HepG2 (cell line): ENCODE data around the gene SPECC1L. TPM values are rescaled to one million over a fixed set of nuclear protein-coding genes. Genes with fewer than 3 reads are reported as not detected.

Experiments used
- ATAC-seq: fragments of 200-7000 bp; cut with Tn5 transposase; 3 replicates; pipeline ENCODE4 v1.9.1; 2020; ENCODE audit warnings: mild to moderate bottlenecking, moderate library complexity
- BruUV-seq: library from RNA; stranded (reverse); fragments of 400-500 nt; replicated peaks from 2 replicates; lab custom pipeline; 2021; lab: Mats Ljungman, UMichigan
- CTCF ChIA-PET: fragments of 300-600 bp; formaldehyde crosslinking; extraction: SDS; loops from one replicate; lab custom pipeline; 2021; ENCODE audit warnings: low total read pairs, inconsistent platforms, low intra/inter-chr PET ratio; lab: Yijun Ruan, JAX
- POLR2A ChIA-PET: fragments of 350-600 bp; sonication (Branson Sonifier 250); formaldehyde crosslinking; loops from one replicate; lab custom pipeline; 2020; ENCODE audit warnings: antibody characterized with exemption, inconsistent platforms; lab: Yijun Ruan, JAX
- DNase-seq: peaks from one replicate; pipeline ENCODE4 v3.0.0-alpha.2; 2015; ENCODE audit warnings: low spot score
- FAIRE-seq: peaks from 3 replicates; lab custom pipeline; 2011; peaks lifted over from hg19 to GRCh38; lab: Jason Lieb, UNC
- H2AFZ ChIP-seq: one replicate; pipeline ENCODE4 v1.6.1; 2011; ENCODE audit warnings: low read length, inconsistent platforms
- H3K27ac ChIP-seq: fragments of 300-600 bp; 3 replicates; pipeline ENCODE4 v1.8.0; 2011; ENCODE audit warnings: mixed run types, mild to moderate bottlenecking, mixed read lengths, low read length, inconsistent platforms; ENCODE audit not compliant: insufficient read depth; ENCODE audit errors: extremely low read length
- H3K27me3 ChIP-seq, 2 experiments: fragments of 200-600 bp in 1 of 2; 2 replicates in 1 of 2; 3 replicates in 1 of 2; pipeline versions ENCODE4 v1.6.0 to v1.8.0; 2011; ENCODE audit warnings: low read length in 2 of 2, mild to moderate bottlenecking in 2 of 2, moderate library complexity in 2 of 2, inconsistent platforms in 1 of 2; ENCODE audit not compliant: insufficient read depth in 2 of 2, control insufficient read depth in 1 of 2
- H3K36me3 ChIP-seq, 2 experiments: fragments of 200-600 bp in 1 of 2; replicated peaks in 1 of 2; 2 replicates in 1 of 2; 3 replicates in 1 of 2; pipeline versions ENCODE4 v1.5.1 to v1.8.0; 2011; ENCODE audit warnings: low read length in 2 of 2, inconsistent platforms in 1 of 2; ENCODE audit not compliant: insufficient read depth in 2 of 2, control insufficient read depth in 1 of 2
- H3K4me1 ChIP-seq: 2 replicates; pipeline ENCODE4 v1.5.1; 2012; ENCODE audit warnings: low read length, inconsistent platforms; ENCODE audit not compliant: insufficient read depth
- H3K4me2 ChIP-seq: 2 replicates; pipeline ENCODE4 v1.6.0; 2011; ENCODE audit warnings: low read depth, low read length, inconsistent platforms
- H3K4me3 ChIP-seq, 3 experiments: fragments of 200-600 bp in 1 of 3; sonication (generic), shearing (Covaris generic) in 1 of 3; replicated peaks in 1 of 3; 2 replicates each; pipeline ENCODE4 v1.5.1; 2011 to 2016; ENCODE audit warnings: low read length in 3 of 3, inconsistent platforms in 2 of 3, low read depth in 2 of 3, mild to moderate bottlenecking in 2 of 3, control low read depth in 1 of 3, mixed read lengths in 1 of 3; ENCODE audit not compliant: insufficient read depth in 1 of 3
- H3K79me2 ChIP-seq: one replicate; pipeline ENCODE4 v1.6.1; 2011; ENCODE audit warnings: low read length, inconsistent platforms; ENCODE audit not compliant: insufficient read depth
- H3K9ac ChIP-seq: 2 replicates; pipeline ENCODE4 v1.6.0; 2011; ENCODE audit warnings: mild to moderate bottlenecking, low read depth, low read length, inconsistent platforms; ENCODE audit not compliant: insufficient read depth
- H3K9me3 ChIP-seq: 2 replicates; pipeline ENCODE4 v1.5.1; 2012; ENCODE audit warnings: mild to moderate bottlenecking, low read length
- H4K20me1 ChIP-seq: 2 replicates; pipeline ENCODE4 v1.6.0; 2011; ENCODE audit warnings: inconsistent platforms, mild to moderate bottlenecking, low read length, moderate library complexity; ENCODE audit not compliant: insufficient read depth
- ATF7 ChIP-seq, 2 experiments: fragments of 450-650 bp in 1 of 2; sonication (generic) in 1 of 2; formaldehyde crosslinking in 1 of 2; IDR thresholded peaks; 2 replicates each; pipeline versions ENCODE4 v1.4.0 to v1.6.1; 2016 to 2020; ENCODE audit warnings: antibody characterized with exemption in 1 of 2, mild to moderate bottlenecking in 1 of 2, missing genetic modification reagents in 1 of 2
- DMAP1 ChIP-seq: IDR thresholded peaks from 2 replicates; pipeline ENCODE4 v1.6.1; 2016
- MBNL3 ChIP-seq: fragments of 250-450 bp; sonication (Bioruptor Pico); conservative IDR thresholded peaks from 2 replicates; pipeline ENCODE4 v1.8.0; 2022; ENCODE audit warnings: mild to moderate bottlenecking, inconsistent platforms
- MEIS2 ChIP-seq: sonication (generic); formaldehyde crosslinking; IDR thresholded peaks from 2 replicates; pipeline ENCODE4 v1.9.0; 2021; ENCODE audit warnings: mild to moderate bottlenecking, missing genetic modification reagents
- TBL1XR1 ChIP-seq: fragments of 150-350 bp; IDR thresholded peaks from 2 replicates; pipeline ENCODE4 v1.6.1; 2014; ENCODE audit warnings: borderline replicate concordance, low read length; ENCODE audit not compliant: partially characterized antibody
- ZZZ3 ChIP-seq: sonication (generic); formaldehyde crosslinking; IDR thresholded peaks from 2 replicates; pipeline ENCODE4 v1.4.0; 2020; ENCODE audit warnings: missing genetic modification reagents, mild to moderate bottlenecking, borderline replicate concordance
- WGBS: methylation state at CpG from one replicate; pipeline ENCODE4 v1.1.6; 2017; ENCODE audit warnings: low lambda C conversion rate; 5-methylcytosine and 5-hydroxymethylcytosine counted together
- in situ Hi-C: cut with HindIII; loops from 2 replicates; pipeline ENCODE4 v1.10.0; 2017; ENCODE audit warnings: low pct_unique_long_range_greater_than_20kb; ENCODE audit not compliant: extremely low pct_ligation_motif_present
- intact Hi-C: fragments of 100-400 bp; cut with micrococcal nuclease; formaldehyde crosslinking; loops from one replicate; pipeline ENCODE4 v1.10.0; 2022; ENCODE audit not compliant: unreplicated experiment
- polyA plus RNA-seq, 8 experiments: library from polyadenylated mRNA; depleted of rRNA in 3 of 8; stranded (reverse) in 7 of 8; unstranded in 1 of 8; fragments of >200 nt; fragmentation: Illumina TruSeq in 4 of 8; extraction: Trizol in 4 of 8; gene quantifications; 2 replicates each; pipeline versions ENCODE4 v1.2.1 to v1.2.3, GENCODE V29; 2011 to 2016; ENCODE audit warnings: low read depth in 4 of 8, missing spikeins in 1 of 8, mixed read lengths in 1 of 8; ENCODE audit not compliant: insufficient read depth in 1 of 8
- total RNA-seq, 5 experiments: library from RNA; depleted of rRNA; stranded (reverse); fragments of >200 nt; fragmentation: Illumina TruSeq; extraction: Trizol; gene quantifications; 2 replicates each; pipeline ENCODE4 v1.2.3, GENCODE V29; 2016; ENCODE audit warnings: low read depth in 1 of 5
- TF ChIP-seq, protein P1 (sequence below): sonication (generic); formaldehyde crosslinking; conservative IDR thresholded peaks from 2 replicates; pipeline ENCODE4 v1.4.0; 2020; ENCODE audit warnings: missing genetic modification reagents
- TF ChIP-seq, protein P2 (sequence below): sonication (generic); formaldehyde crosslinking; IDR thresholded peaks from 2 replicates; pipeline ENCODE4 v1.4.0; 2020; ENCODE audit warnings: missing genetic modification reagents

The SPECC1L gene
- total and polyA plus RNA-seq, 2 of the 13 experiments (the other 11 are each of a cell fraction or from before 2014, with no cell fraction given), result 14.1 to 30.3 TPM

DNA sequence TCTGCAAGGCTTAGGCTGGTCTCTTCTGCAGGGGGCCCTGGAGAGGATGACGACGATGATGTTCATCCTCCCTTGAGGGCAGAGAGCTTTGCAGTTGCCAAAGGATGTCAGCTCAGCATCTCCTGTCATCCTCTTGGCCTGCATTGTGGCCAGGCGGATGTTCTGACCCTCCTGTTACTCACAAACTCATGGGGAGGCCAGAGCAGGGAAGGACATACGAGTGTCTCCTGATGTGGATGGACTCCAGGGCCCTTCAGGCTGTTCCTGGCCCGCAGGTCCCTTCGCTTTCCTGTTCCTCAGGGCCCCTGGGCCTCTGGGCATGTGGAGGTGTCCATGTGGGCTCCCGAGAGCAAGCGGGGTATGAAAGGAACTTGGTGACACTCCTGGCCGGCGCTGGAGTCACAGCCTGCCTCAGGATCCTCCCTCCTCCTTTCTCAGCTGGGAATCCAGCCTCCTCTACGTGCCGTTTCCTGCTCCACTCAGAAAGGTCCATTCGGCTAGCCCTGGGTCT is 165.3 kb downstream of the SPECC1L start:
- Histone ChIP-seq H3K36me3 (no peaks in the 10 kb centered on the region), H3K4me1 (peaks cover 19% of the 10 kb centered on the region), H3K4me3 (no peak overlapping the region), H3K9ac (no peak overlapping the region), H3K9me3 (no peaks in the 10 kb centered on the region), H3K27me3 (no peaks in the 10 kb centered on the region), H3K27ac (no peak overlapping the region), H2AFZ (no peak overlapping the region), H4K20me1 (no peaks in the 10 kb centered on the region), H3K4me2 (no peak overlapping the region), H3K79me2 (no peaks in the 10 kb centered on the region)
- no TSS peak for BruUV-seq
- DNase-seq (no peak), FAIRE-seq (no peak), ATAC-seq (no peak)
- POLR2A ChIA-PET, result interaction anchor here (1.3 kb wide), 1 partner anchor 15 kb away, joined by 3 read pairs; no protein-coding TSS in a partner anchor
- intact Hi-C loops, result no loop called here
- TF ChIP-seq, protein P1, sequence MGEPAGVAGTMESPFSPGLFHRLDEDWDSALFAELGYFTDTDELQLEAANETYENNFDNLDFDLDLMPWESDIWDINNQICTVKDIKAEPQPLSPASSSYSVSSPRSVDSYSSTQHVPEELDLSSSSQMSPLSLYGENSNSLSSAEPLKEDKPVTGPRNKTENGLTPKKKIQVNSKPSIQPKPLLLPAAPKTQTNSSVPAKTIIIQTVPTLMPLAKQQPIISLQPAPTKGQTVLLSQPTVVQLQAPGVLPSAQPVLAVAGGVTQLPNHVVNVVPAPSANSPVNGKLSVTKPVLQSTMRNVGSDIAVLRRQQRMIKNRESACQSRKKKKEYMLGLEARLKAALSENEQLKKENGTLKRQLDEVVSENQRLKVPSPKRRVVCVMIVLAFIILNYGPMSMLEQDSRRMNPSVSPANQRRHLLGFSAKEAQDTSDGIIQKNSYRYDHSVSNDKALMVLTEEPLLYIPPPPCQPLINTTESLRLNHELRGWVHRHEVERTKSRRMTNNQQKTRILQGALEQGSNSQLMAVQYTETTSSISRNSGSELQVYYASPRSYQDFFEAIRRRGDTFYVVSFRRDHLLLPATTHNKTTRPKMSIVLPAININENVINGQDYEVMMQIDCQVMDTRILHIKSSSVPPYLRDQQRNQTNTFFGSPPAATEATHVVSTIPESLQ, result no peak
- TF ChIP-seq ATF7 (IDR thresholded peaks at IDR 0.05), result no peak
- TF ChIP-seq ATF7 (CRISPR knock-in tag; IDR thresholded peaks at IDR 0.05), result no peak
- TF ChIP-seq TBL1XR1, result no peak
- 95% methylated on average over 10 of the region's 13 CpGs for WGBS
- CTCF ChIA-PET, result no interaction called here
- in situ Hi-C loops, result no loop called here

GRCh38 chr22:24436553-24436952 is 165.9 kb downstream of the SPECC1L start:
- peaks cover 13% of the 10 kb centered on the region for H3K4me1 ChIP-seq
- DNase-seq (no peak), FAIRE-seq (no peak), ATAC-seq (no peak)
- BruUV-seq, result no TSS peak
- H3K9me3 ChIP-seq, result no peaks in the 10 kb centered on the region
- H3K9ac ChIP-seq, result no peak overlapping the region
- no peaks in the 10 kb centered on the region for H3K79me2 ChIP-seq
- H3K27me3 ChIP-seq, result no peaks in the 10 kb centered on the region
- no peak overlapping the region for H3K4me2 ChIP-seq
- in situ Hi-C loops, result no loop called here
- 83% methylated on average over 3 of the region's 3 CpGs for WGBS
- H3K4me3 ChIP-seq, result no peak overlapping the region
- POLR2A ChIA-PET, result no interaction called here
- H3K36me3 ChIP-seq, result no peaks in the 10 kb centered on the region; a peak in 1 of 5 replicates
- intact Hi-C loops, result no loop called here
- CTCF ChIA-PET, result no interaction called here
- no peak overlapping the region for H3K27ac ChIP-seq
- H2AFZ ChIP-seq, result no peak overlapping the region
- no peaks in the 10 kb centered on the region for H4K20me1 ChIP-seq
- TF ChIP-seq DMAP1 (no peak), ZZZ3 (no peak), MBNL3 (CRISPR knock-in tag) (no peak), MEIS2 (no peak)
- TF ChIP-seq, protein P2, sequence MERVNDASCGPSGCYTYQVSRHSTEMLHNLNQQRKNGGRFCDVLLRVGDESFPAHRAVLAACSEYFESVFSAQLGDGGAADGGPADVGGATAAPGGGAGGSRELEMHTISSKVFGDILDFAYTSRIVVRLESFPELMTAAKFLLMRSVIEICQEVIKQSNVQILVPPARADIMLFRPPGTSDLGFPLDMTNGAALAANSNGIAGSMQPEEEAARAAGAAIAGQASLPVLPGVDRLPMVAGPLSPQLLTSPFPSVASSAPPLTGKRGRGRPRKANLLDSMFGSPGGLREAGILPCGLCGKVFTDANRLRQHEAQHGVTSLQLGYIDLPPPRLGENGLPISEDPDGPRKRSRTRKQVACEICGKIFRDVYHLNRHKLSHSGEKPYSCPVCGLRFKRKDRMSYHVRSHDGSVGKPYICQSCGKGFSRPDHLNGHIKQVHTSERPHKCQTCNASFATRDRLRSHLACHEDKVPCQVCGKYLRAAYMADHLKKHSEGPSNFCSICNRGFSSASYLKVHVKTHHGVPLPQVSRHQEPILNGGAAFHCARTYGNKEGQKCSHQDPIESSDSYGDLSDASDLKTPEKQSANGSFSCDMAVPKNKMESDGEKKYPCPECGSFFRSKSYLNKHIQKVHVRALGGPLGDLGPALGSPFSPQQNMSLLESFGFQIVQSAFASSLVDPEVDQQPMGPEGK, result no peak
